Activated CD8-positive, alpha-beta memory T cell treated with anti-CD3 and anti-CD28 coated beads, Interleukin-2, amount 50 U/mL, for 1 hour (primary cell): ENCODE measurements around the gene PCGF1.
A peak's percentile ranks its signal among the peaks of the same experiment; 100 is the strongest.
"Not testable (repeated sequence)": the region's sequence is repeated elsewhere in the genome, so short reads cannot be mapped to it uniquely, and the experiment has no call there.

Experiments
- DNase-seq: peaks from one replicate; pipeline ENCODE4 v3.0.0-alpha.2; 2020; ENCODE audit errors: extremely low read depth

Gene PCGF1

DNA sequence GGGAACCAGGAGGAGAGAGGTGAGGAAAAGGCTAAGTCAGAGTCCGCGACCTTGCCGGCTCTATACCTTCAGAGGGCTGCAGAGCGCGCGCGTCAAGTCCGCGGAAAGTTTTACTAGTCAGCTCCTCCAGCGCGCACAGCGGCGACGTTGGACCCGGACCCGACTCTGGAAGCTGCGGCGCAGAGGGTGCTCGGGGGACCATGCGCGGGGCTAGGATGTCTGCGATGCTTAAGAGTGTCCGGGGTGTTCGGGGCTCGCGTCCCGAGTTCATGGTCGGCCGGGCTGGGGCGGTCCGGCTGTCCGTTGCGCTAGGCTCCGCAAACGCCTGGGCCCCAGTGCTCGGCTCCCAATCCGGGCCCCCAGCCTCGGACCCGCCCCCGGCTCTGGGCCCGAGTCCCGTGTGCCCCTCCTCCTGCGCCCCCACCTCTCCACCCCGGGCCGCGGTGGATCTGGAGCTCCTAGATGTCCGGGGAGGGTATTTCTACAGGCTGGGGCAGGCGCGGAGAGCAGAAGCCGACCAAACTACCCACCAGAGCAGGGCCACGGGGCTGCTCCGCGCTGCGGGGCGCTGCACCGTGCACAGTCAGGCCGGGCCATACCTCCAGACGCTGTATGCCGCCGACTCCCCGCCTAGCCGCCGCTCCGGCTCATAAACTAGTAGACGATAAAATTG, 8.1 kb downstream of the PCGF1 start, which contains the start of gene LBX2:
Gene LBX2 (minus strand): TSS at position 337 of the 673 bp plus-strand sequence. CDS start 66 bp downstream, at position 271.
- DNase-seq: no peak

DNA sequence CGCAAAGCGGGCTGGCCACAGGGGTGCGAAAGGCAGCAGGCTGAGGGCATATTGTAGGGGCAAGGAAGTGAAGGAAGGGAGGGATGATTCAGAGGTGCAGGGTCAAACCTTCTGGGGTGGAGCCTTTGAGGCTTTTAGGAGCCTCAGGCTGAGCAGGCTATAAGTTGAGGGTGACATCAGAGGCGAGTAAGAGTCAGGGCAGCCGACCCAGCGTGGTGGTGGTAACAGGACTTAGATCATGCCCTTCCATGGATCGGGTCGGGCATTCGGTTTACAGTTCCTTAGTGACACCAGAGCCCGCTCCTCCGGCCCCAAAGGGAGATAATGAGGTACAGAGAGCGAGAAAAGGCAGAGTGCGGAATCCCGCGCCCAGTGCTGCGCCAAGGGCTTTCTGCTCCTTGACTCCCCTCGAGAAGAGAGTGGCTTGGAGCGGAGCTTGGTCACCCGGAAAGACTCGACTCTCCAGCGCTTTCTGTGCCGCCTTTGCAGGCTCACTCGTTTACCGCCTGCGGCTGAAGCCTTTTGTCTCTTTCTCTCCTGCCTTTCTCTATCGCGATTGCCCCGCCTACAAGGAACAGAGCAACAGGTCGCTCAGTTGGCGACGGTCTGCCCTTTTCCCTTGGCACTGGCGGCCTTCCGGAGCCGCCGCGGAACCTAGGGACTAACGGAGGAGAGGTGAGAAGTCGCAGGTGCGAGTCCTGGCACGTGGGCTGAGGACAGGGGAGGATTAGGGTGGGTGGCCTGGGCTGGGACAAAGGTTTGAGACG, 8.8 kb downstream of the PCGF1 start:
- no peak for DNase-seq

DNA sequence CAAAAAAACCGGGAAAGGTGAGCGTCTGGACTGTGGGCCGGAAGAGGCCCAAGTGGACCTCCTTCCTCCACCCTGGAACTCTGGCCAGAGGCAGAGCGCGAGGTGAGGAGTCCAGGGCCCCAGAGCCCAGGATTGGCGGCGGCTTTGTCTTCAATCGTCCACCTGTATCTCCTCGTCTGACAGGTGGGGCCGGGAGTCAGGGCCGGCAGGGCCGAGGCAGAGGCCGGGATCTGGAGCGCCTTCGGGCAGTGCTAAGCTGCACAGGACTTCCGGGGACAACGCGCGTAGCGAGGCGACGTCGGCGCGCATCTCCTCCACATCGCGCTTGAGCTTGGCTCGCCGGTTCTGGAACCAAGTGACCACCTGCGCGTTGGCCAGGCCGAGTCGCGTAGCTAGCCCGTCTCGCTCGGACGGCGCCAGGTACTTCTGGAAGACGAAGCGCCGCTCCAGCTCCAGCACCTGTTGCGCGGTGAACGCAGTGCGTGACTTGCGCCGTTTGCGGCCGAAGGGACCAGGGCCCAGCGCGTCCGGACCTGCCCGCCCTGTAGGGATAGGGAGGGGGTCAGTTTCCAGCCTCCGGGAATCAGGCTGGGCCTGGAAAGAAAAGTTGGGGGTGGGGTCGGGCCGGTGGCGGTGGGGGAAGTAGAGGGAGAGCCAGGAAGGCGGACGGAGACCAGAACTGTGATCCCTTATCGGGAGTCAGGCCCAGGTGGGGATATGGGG, 9.6 kb downstream of the PCGF1 start:
- no peak for DNase-seq

DNA sequence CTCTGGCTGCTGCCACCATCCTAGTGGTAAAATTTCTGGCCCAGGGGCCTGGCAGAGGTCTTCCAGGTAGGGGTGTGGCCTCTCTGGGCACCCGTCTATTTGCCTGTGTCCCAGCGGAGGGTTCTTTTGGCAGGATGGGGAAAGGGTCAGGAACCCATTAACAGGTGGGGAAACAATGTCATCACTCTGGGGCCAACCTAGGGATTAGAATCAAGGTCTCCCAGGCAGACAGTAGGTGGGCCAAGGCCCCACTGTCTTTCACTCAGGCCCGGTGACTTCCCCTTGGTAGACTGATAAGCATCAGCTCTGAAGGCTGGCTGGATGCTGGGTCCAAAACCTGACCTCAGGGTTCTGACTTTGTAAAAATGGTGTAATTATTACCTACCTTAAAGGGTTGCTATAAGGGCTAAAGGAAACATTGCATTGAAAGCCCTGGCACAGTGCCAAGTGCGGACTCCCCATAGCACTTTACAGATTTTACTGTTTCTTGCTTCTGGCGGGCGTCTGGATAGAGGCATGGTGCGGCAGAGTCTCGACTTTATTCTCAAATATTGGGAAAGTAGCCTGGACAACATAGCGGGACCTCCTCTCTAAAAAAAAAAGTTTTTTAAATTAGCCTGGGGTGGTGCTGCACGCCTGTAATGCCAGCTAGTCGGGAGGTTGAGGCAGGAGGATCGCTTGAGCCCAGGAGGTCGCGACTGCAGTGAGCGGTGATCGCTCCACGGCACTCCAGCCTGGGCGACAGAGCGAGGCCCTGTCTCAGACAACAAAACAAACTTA, 10.3 kb downstream of the PCGF1 start:
- no peak for DNase-seq

DNA sequence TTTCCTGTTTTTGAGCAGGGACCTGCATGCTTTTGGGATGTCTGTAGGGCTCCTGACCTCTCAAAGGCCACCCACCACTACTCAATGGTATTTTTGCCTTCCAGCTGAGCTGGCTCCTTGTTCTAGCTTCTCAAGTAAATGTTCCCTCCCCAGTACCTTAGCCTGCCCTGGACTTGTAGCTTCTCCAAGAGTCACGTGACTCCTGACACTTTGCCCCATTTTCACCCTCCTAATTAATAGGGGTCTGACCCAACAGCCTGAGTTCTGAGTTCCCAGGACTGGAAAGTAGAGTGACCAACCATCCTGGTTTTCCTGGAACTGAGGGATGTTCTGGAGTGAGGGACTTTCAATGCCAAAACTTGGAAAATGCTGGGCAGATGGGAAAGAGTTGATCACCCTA, 12.1 kb downstream of the PCGF1 start:
- DNase-seq: no peak

DNA sequence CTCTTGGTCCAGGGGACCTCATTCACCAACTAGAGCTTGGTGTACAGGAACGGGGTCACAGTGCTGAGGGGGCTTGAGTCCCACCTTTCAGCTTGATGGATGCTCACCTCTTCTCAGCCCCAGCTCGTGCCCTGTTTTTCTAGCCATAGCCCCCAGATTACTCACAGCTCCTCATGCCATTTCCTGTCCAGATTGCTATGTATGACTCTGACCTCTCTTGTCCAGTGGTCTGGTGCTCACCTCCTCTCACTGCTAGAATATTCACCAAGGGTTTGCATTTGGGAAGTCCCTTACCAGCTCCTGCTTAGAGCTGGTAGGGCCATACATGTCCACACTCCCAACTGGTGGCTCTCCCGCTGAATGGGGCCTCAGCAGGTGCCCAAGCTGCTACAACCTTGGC, 13.9 kb downstream of the PCGF1 start:
- no peak for DNase-seq

DNA sequence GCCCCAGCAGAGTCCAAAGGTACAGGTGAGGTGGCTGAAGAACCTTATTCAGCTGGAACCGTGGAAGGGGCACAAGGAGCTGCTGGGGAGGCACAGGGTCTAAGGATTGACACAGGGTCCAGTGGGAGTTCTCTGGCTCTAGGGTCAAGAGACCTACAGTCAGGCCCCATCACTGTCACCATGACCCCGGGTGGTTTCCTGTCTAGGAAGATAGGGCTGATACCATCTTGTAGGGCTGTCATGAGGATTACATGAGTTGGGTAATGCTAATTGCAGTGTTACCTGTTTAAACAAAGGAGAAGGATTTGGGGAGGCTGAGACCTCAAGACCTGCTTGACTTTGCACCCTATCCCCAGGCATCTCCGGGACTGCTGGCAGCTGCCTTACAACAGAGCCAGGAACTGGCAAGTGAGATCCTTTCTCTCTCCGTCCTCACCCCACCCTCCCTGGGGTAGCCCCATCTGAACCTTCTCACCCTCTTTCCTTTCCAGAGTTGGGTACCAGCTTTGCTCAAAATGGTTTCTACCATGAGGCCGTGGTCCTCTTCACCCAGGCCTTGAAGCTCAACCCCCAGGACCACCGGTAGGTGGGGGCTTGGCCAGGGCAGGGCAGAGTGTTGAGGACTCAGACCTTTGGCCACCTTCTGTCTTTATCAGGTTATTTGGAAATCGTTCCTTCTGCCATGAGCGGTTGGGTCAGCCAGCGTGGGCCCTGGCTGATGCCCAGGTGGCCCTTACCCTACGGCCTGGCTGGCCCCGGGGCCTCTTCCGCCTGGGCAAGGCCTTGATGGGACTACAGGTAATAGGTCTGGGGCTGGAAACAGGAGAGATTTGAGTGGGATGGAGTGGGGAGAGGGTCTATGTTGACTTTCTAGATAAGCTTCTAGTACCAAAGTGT, 15.6 kb downstream of the PCGF1 start:
- DNase-seq: no peak

DNA sequence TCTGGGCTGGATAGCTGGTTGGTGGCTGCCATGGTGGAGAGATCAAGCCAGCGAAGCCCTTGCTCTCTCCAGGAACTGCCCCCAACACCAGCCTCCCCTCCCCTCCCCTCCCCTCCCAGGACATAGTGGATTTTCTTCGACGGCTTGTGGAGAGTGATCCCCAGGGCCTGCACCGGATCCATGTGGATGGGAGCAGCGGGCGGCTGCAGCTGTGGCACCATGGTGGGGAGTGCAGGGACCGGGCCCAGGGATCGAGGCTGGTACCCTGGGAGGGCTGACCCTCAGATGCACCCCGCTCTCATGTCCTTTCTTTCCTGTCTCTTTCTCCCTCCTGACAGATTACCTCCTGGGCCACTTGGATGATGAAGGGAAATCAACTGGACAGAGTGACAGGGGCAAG, 17.6 kb downstream of the PCGF1 start:
- no peak for DNase-seq

DNA sequence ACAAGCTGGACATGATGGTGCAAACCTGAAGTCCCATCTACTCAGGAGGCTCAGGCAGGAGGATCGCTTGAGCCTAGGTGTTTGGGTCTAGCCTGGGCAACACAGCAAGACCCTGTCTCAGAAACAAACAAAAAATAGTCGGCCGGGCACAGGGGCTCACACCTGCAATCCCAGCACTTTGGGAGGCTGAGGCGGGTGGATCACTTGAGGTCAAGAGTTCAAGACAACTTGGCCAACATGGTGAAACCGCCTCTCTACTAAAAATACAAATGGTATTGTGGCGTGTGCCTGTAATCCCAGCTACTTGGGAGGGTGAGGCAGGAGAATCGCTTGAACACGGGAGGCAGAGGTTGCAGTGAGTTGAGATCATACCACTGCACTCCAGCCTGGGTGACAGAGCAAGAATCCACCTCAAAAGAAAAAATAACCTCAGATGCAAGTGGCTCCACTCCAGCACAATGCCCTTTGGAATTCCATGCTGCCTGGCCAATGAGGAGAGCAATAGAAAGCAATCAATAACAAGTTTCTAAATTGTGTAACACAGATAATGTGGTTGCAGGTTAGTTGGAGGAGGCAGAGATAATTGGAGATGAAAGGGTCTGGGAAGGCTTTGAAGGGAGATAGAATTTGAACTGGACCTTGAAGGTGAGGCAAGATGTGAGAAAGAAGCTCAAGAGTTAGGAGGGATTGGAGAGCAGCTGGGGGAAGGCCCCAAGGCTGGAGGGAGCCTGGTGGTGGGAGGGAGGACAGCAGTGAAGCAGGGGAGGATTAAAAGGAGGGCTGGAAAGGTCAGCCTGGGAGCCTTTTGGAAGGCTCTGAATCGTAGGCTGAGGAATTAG, 18.6 kb downstream of the PCGF1 start:
- DNase-seq: no peak

DNA sequence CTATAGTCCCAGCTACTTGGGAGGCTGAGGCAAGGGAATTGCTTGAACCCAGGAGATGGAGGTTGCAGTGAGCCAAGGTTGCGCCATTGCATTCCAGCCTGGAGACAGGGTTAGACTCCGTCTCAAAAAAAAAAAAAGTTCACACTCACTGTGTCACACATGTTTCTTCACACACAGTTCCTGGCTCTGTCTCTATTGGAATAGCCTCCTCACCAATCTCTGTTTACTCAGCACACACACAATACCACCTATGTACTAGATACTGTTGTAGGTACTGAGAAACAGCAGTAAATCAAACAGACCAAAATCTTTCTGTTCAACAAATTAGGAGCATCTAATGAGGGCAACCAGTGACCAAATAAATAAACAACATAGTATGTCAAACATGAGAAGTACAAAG, 21.4 kb downstream of the PCGF1 start:
- DNase-seq: no peak

DNA sequence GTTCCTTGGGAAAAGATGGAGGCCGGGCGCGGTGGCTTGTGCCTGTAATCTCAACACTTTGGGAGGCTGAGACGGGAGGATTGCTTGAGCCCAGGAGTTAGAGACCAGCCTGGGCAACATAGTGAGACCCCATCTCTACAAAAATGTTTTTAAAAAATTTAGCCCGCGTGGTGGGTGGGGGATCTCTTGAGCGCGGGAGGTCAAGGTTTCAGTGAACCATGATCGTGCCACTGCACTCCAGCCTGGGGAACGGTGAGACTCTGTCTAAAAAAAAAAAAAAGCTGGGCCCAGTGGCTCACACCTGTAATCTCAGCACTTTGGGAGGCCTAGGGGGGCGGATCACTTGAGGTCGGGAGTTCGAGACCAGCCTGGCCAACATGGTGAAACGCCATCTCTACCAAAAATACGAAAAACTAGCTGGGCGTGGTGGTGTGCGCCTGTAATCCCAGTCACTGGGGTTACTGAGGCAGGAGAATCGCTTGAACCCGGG, 23.8 kb downstream of the PCGF1 start:
- DNase-seq: not testable (repeated sequence)

DNA sequence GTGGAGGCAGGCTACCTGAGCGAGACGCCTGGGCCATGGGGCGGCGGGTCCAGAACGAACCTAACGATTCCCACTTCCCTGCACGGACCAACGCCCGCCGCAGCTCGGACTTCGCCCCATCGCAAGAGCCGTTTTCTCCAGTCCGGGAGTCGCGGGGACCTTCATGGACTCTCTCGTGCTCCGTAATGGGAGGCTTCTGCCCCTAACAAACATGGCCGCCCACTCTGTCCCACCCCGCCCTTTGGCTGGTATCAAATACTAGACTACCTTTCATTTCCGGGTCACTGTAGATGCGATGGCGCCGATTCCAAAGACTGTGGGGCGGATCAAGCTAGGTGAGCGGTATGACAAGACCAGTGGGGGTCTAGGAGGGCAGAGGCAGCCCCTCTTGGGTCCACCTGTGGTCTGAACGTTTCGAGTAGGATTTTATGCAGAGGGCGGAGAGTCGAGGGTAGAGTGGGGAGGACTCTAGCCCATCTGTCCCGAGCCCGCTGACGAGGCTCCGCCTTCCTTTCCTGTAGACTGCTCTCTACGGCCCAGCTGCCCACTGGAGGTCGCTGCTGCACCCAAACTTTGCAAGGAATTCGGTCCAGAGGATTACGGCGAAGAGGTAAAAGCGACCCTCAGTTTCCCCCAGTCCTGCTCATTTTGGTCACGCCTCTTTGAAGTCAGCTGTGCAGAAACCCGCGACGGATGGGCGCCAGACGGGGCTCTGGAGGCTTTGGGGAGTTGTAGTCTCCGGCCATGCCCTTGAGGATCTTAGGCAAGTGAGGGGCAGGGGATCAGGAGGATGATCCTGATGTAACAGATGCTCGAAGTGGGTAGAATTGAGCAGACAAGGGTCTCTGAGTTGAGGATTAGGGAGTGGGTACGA, 24.5 kb downstream of the PCGF1 start, which contains the start of the genes CCDC142 and TTC31:
Gene CCDC142 (minus strand): TSS at position 198 of the 874 bp plus-strand sequence. CDS start 161 bp downstream, at position 37.
Gene TTC31 (plus strand): TSS at position 281 of the 874 bp plus-strand sequence. CDS start 15 bp downstream, at position 296.
- DNase-seq: peak; percentile 90

DNA sequence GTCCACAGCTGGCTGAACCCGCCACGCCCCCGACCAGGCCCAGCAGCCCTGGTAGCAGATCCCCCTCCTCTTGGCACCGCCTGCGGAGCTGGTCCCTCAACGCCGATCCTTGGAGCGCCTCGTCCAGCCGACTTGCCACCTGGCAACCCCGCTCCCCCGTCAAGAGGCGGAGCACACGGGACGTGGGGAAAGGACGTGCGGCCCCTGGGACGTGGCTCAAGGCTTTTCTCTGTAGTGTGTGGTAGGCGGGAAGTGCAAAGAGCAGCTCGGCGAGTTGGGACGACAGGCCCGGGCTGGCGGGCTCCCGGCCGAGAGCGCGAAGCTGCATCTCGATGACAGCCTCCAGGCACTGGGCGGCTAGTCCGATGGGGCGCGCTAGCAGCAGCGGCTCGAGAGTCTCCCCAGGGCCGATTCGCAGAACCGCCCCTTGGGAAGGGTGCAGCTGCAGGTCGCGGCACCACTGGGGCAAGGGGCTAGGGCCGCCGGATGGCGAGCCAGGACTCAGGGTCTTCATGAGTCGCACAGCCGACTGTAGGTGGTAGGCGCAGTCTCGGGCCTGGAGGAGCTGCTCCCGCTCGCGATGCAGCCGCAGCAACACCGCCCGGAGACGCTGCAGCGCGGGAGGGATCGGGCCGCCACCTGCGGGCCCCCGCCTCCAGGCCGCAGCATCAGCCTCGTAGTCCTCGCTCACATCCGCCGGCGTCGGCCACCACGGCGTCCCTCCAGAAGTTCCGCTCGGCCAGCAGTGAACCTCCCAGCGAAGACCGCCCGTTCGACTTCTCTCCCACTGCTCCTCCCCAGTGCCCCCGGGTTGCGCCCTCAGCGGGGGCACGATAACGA, 25.3 kb downstream of the PCGF1 start:
- no peak for DNase-seq

DNA sequence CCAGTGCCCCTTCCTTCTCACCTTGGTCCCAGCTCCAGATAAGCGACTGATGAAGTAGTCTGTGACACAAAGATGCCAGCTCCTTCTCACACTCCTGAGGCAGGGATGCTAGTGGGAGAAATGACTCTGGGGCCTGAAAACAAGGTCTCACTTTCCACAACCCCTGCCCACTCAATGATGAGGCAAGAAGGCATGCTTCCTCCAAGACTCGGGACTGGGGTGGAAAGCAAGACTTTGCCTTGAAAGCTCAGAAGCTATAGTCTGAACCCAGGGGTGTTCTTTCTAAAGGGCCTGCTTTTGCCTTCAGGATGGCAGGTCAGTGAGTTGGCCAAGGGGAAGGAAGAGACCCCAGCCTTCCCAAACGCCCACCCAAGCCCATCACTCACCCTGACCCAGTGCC, 26.1 kb downstream of the PCGF1 start:
- DNase-seq: no peak

DNA sequence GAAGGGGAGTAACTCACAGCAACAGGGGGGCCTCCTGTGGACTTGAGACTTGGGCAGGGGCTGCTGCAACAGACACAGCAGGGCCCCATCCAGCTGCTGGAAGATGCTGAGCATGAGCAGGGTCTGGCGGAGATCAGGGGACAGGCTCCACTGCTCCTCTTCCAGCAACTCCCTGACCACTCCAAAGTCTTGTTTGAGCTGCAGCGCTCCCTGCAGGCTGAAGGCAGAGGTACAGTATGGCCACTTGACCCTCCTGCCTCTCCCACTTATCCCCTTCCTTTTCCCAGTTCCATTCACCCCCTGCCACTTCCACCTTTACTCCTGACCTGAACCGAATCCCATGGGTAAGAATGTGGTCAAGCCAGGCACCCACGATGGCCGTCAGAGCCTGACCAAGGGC, 32.6 kb downstream of the PCGF1 start:
- no peak for DNase-seq

DNA sequence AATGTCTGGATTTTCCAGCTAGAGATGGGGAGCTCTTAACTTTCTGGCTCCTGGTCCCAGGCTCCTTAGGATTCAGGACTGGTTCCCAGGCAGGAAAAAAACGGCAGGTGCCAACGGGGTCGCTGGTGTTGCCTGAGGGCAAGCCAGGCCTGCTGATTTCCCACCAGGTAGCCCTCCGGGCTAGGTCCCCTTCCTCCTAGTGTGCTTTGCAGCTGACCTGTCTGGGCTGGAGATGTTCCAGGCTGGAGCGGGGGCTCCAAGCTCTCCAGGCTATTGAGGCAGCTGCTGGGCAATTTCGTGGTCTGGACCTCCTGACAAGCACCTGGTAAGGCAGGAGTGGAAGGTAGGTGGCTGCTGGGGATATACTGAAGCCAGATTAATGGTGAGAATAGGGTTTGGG, 33.0 kb downstream of the PCGF1 start:
- DNase-seq: no peak

DNA sequence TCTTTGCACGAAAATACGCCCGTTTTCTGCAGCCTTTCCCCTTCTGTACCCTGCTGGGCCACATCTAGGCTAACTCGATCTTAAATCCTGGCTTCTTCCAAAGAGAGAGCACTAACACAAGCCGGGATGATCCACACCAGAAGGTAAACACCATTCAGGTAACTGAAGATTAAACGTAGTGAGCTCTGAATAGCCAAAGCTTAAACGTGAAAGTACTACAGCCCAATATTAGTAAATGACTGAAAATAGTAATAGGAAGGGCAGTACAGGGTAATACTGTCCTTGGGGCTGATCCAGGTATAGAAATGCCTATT, 34.6 kb downstream of the PCGF1 start:
- no peak for DNase-seq
